Breast epithelium (tissue), 3 donors: ENCODE data around the gene ITGA3.

Experiments
- CTCF ChIP-seq, 3 donors: fragments of 450-650 bp; IDR thresholded peaks; one replicate each; pipeline ENCODE4 v1.5.1; 2016 to 2017; ENCODE audit warnings: antibody characterized with exemption in 3 of 3, mild to moderate bottlenecking in 3 of 3, moderate library complexity in 3 of 3
- POLR2A ChIP-seq: fragments of 450-650 bp; IDR thresholded peaks from one replicate; pipeline ENCODE4 v1.6.1; 2016; ENCODE audit warnings: antibody characterized with exemption, mild to moderate bottlenecking, moderate library complexity

DNA sequence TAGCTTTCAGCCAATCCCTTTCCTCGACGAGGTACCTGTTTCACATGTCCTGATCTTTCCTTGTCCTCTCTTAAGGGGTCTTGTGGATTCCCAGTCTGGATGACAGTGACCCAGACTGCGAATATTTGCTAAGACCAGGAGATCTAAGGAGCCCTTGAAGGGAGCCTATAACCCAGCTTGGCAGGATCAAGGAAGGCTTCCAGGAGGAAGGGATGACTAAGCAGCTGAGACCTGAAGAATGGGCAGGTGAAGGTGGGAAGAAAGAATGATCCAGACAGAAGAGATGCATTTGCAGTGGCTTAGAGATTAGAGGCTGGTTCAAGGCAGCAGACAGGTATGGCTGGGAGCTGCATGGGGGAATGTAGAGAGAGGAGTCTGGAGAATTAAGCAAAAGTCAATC lies 37.3 kb downstream of the ITGA3 start:
- no peak for TF ChIP-seq CTCF (IDR thresholded peaks at IDR 0.05)
- TF ChIP-seq POLR2A = no peak
